ENCODE data around the gene CRIP2. TPM values are rescaled to one million over a fixed set of nuclear protein-coding genes. Genes with fewer than 3 reads are reported as not detected.

The CRIP2 gene
- total RNA-seq, 1 donor: 8.6 TPM

- TF ChIP-seq CTCF (IDR thresholded peaks at IDR 0.05; ENCODE audit: insufficient read depth, low read depth, low read length): no peak
- H3K4me3 ChIP-seq (ENCODE audit: low read depth, low read length): no peak overlapping the region
- no peak for DNase-seq (ENCODE audit: low read depth)
Observed at GRCh38 chr14:105484069-105484996, 9.7 kb downstream of the CRIP2 start.

- no peak for TF ChIP-seq CTCF (IDR thresholded peaks at IDR 0.05; ENCODE audit: insufficient read depth, low read depth, low read length)
- H3K4me3 ChIP-seq (ENCODE audit: low read depth, low read length): no peak overlapping the region
- DNase-seq (ENCODE audit: low read depth): no peak
Observed at GRCh38 chr14:105484997-105485393, 10.4 kb downstream of the CRIP2 start.

DNA sequence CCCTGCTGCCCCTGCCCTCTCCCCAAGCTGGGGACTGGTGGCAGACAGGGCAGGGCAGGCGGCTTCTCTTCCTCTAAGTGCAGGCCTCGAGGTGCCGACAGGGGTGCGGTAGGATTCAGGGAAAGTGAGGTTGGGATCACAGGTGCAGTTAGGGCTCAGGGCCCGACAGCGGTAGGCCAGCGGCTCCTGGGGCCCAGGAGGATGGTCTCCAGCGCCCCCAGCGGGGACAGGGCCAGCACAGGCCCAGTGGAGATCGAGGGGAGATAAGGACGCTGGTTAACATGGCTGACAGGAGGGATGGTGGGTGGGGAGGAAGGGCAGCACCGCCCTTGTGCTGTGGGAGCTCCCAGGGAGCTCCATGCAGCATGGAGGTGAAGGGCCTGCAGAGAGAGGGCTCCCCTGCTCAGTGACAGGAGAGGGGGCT is 11.1 kb downstream of the CRIP2 start:
- DNase-seq (ENCODE audit: low read depth): no peak
- TF ChIP-seq CTCF (IDR thresholded peaks at IDR 0.05; ENCODE audit: insufficient read depth, low read depth, low read length): peak; percentile 19
- no peak overlapping the region for H3K4me3 ChIP-seq (ENCODE audit: low read depth, low read length)

- no peak for TF ChIP-seq CTCF (IDR thresholded peaks at IDR 0.05; ENCODE audit: insufficient read depth, low read depth, low read length)
- DNase-seq (ENCODE audit: low read depth): no peak
- peak within 1 kb of the TSS; percentile 37 for H3K4me3 ChIP-seq (ENCODE audit: low read depth, low read length)
Observed at GRCh38 chr14:105486163-105486973, 11.7 kb downstream of the CRIP2 start, which contains the start of gene CRIP1. Gene CRIP1 (plus strand): TSS chr14:105486886. CDS start chr14:105487260, 374 bp downstream.

GRCh38 chr14:105486974-105487448 is 12.4 kb downstream of the CRIP2 start:
- TF ChIP-seq CTCF (IDR thresholded peaks at IDR 0.05; ENCODE audit: insufficient read depth, low read depth, low read length): no peak
- H3K4me3 ChIP-seq (ENCODE audit: low read depth, low read length): peak overlapping the region; percentile 37
- no peak for DNase-seq (ENCODE audit: low read depth)

GRCh38 chr14:105487449-105487985 is 12.9 kb downstream of the CRIP2 start:
- no peak for DNase-seq (ENCODE audit: low read depth)
- TF ChIP-seq CTCF (IDR thresholded peaks at IDR 0.05; ENCODE audit: insufficient read depth, low read depth, low read length): no peak
- H3K4me3 ChIP-seq (ENCODE audit: low read depth, low read length): peak overlapping the region; percentile 37

Measured in fibroblast of villous mesenchyme (primary cell).